Gastroesophageal sphincter (tissue), 4 donors: ENCODE data around the gene ICAM3. TPM values are rescaled to one million over a fixed set of nuclear protein-coding genes. Genes with fewer than 3 reads are reported as not detected.

Source experiments
- ATAC-seq: fragments of 150-250 bp; one replicate; pipeline ENCODE4 v1.9.1; 2016; ENCODE audit warnings: mild to moderate bottlenecking, moderate library complexity
- H3K27ac ChIP-seq, 4 donors: fragments of 200-600 bp; sonication (generic) in 3 of 4; 1 replicate in 3 of 4; 2 replicates in 1 of 4; pipeline ENCODE4 v1.5.1; 2016 to 2019
- H3K27me3 ChIP-seq: fragments of 200-600 bp; sonication (generic); one replicate; pipeline ENCODE4 v1.5.1; 2019
- H3K36me3 ChIP-seq, 2 donors: fragments of 200-600 bp; sonication (generic); one replicate each; pipeline ENCODE4 v1.5.1; 2019; ENCODE audit warnings: control low read depth in 1 of 2
- H3K4me1 ChIP-seq, 3 donors: fragments of 200-600 bp; sonication (generic); 1 replicate in 2 of 3; 2 replicates in 1 of 3; pipeline ENCODE4 v1.5.1; 2016 to 2019; ENCODE audit warnings: control low read depth in 2 of 3
- H3K4me3 ChIP-seq, 2 donors: fragments of 200-600 bp; sonication (generic); one replicate each; pipeline ENCODE4 v1.5.1; 2019; ENCODE audit warnings: mild to moderate bottlenecking in 1 of 2, moderate library complexity in 1 of 2
- H3K9me3 ChIP-seq, 3 donors: fragments of 200-600 bp; sonication (generic); one replicate each; pipeline ENCODE4 v1.5.1; 2017 to 2019; ENCODE audit warnings: control low read depth in 2 of 3
- EP300 ChIP-seq: sonication (generic); formaldehyde crosslinking; IDR thresholded peaks from one replicate; pipeline ENCODE4 v1.6.1; 2017; ENCODE audit warnings: antibody characterized with exemption, mild to moderate bottlenecking
- POLR2A ChIP-seq, 2 donors: fragments of 450-650 bp; IDR thresholded peaks; one replicate each; pipeline ENCODE4 v1.6.1; 2017; ENCODE audit warnings: antibody characterized with exemption in 2 of 2, mild to moderate bottlenecking in 2 of 2, moderate library complexity in 1 of 2
- POLR2AphosphoS5 ChIP-seq: sonication (generic); formaldehyde crosslinking; IDR thresholded peaks from one replicate; pipeline ENCODE4 v1.6.1; 2017; ENCODE audit warnings: antibody characterized with exemption
- WGBS, 2 donors: methylation state at CpG; one replicate each; pipeline ENCODE4 v1.1.5; 2018; ENCODE audit warnings: low coverage in 1 of 2; 5-methylcytosine and 5-hydroxymethylcytosine counted together
- total RNA-seq, 4 donors: library from RNA; depleted of rRNA; stranded (reverse); fragments of >200 nt; gene quantifications; one replicate each; pipeline ENCODE4 v1.1.0, GENCODE V29; 2016
- TF ChIP-seq, protein P1 (sequence below), 4 experiments: fragments of 200-600 bp in 2 of 4; fragments of 450-650 bp in 2 of 4; sonication (generic) in 1 of 4; IDR thresholded peaks; one replicate each; pipeline ENCODE4 v1.5.1; 2017 to 2019; ENCODE audit warnings: antibody characterized with exemption in 4 of 4, mild to moderate bottlenecking in 2 of 4, moderate library complexity in 2 of 4

The ICAM3 gene
- total RNA-seq, 4 donors from 2014 or later = 3.4 to 9.3 (median 5.6) TPM

DNA sequence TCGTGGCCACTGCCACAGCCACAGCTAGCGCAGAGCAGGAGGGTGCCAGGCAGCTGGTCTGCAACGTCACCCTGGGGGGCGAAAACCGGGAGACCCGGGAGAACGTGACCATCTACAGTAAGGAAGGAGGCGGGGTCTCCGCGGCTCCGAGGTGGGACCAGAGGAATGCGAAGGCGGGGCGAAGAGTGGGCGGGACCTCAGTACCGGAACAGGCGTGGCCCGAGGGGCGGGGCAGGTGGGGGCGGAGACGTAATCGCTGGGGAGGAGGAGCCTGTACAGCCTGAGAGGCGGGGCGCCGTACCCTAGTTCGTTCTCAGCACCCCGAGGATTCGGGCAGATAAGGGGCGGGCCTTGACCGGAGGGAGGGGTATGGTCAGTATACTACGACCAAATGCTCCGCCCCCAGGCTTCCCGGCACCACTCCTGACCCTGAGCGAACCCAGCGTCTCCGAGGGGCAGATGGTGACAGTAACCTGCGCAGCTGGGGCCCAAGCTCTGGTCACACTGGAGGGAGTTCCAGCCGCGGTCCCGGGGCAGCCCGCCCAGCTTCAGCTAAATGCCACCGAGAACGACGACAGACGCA lies 47.1 kb downstream of the ICAM3 start:
- ATAC-seq = peak; percentile 59
- Histone ChIP-seq H3K4me1 (peaks cover 0 to 92% (median 50%) of the 10 kb centered on the region in 3 donors), H3K36me3 (no peaks in the 10 kb centered on the region), H3K27ac (no peak overlapping the region), H3K27me3 (peaks cover 100% of the 10 kb centered on the region), H3K4me3 (peak overlapping the region in 1 of 2 donors; percentile 46), H3K9me3 (no peaks in the 10 kb centered on the region)
- WGBS, 2 donors = 1% methylated on average over 9 of the region's 45 CpGs; no CpG with 5 or more reads in 1 of the 2 donors
- TF ChIP-seq POLR2A (IDR thresholded peaks at IDR 0.05) = no peak
- no peak for TF ChIP-seq EP300
- TF ChIP-seq, protein P1, sequence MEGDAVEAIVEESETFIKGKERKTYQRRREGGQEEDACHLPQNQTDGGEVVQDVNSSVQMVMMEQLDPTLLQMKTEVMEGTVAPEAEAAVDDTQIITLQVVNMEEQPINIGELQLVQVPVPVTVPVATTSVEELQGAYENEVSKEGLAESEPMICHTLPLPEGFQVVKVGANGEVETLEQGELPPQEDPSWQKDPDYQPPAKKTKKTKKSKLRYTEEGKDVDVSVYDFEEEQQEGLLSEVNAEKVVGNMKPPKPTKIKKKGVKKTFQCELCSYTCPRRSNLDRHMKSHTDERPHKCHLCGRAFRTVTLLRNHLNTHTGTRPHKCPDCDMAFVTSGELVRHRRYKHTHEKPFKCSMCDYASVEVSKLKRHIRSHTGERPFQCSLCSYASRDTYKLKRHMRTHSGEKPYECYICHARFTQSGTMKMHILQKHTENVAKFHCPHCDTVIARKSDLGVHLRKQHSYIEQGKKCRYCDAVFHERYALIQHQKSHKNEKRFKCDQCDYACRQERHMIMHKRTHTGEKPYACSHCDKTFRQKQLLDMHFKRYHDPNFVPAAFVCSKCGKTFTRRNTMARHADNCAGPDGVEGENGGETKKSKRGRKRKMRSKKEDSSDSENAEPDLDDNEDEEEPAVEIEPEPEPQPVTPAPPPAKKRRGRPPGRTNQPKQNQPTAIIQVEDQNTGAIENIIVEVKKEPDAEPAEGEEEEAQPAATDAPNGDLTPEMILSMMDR (IDR thresholded peaks at IDR 0.05) = no peak
- no peak for TF ChIP-seq POLR2AphosphoS5

DNA sequence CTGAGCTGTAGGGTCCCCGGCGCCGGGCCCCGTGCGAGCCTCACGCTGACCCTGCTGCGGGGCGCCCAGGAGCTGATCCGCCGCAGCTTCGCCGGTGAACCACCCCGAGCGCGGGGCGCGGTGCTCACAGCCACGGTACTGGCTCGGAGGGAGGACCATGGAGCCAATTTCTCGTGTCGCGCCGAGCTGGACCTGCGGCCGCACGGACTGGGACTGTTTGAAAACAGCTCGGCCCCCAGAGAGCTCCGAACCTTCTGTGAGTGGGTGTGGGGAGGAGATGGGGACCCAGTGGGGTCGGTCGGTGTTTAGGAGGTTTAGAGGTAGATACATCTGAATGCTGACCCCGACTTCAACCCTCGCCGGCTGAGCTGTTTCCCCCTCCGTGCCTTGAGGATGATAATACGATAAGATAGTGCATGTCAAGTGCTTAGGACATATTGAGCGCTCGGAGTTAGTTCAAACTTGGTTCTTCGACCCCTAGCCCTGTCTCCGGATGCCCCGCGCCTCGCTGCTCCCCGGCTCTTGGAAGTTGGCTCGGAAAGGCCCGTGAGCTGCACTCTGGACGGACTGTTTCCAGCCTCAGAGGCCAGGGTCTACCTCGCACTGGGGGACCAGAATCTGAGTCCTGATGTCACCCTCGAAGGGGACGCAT lies 47.7 kb downstream of the ICAM3 start:
- WGBS, 2 donors = 10% methylated on average over 7 of the region's 49 CpGs; no CpG with 5 or more reads in 1 of the 2 donors
- Histone ChIP-seq H3K9me3 (no peaks in the 10 kb centered on the region), H3K27ac (peak overlapping the region in 1 of 4 donors; percentile 23), H3K27me3 (peaks cover 100% of the 10 kb centered on the region), H3K4me1 (peaks cover 0 to 98% (median 55%) of the 10 kb centered on the region in 3 donors), H3K4me3 (peak overlapping the region in 1 of 2 donors; percentile 46), H3K36me3 (no peaks in the 10 kb centered on the region)
- TF ChIP-seq POLR2AphosphoS5 (no peak), POLR2A (IDR thresholded peaks at IDR 0.05) (no peak), EP300 (no peak)
- TF ChIP-seq, protein P1 (IDR thresholded peaks at IDR 0.05) = no peak
- peak; percentile 6 for ATAC-seq

DNA sequence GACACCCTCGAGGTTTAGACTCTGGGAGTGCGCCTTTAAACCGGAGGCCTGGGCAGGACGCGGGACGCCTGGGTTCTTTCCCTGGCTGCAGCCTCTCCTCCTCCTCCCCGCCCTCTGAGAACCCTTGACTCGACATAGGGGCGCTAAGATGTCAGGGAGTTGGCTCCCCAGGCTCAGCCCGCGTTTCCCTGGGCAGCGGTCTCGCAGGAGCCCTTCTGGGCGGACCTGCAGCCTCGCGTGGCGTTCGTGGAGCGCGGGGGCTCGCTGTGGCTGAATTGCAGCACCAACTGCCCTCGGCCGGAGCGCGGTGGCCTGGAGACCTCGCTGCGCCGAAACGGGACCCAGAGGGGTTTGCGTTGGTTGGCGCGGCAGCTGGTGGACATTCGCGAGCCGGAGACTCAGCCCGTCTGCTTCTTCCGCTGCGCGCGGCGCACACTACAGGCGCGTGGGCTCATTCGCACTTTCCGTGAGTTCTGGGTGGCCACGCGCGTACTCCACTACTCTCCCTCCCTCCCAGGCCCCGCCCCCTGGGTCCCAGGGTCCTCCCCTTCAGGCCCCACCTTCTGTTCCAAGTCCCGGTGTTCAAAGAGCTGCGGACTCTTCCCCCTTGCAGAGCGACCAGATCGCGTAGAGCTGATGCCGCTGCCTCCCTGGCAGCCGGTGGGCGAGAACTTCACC lies 48.4 kb downstream of the ICAM3 start:
- peaks cover 98% of the 10 kb centered on the region for H3K27me3 ChIP-seq
- ATAC-seq = peak; percentile 24

DNA sequence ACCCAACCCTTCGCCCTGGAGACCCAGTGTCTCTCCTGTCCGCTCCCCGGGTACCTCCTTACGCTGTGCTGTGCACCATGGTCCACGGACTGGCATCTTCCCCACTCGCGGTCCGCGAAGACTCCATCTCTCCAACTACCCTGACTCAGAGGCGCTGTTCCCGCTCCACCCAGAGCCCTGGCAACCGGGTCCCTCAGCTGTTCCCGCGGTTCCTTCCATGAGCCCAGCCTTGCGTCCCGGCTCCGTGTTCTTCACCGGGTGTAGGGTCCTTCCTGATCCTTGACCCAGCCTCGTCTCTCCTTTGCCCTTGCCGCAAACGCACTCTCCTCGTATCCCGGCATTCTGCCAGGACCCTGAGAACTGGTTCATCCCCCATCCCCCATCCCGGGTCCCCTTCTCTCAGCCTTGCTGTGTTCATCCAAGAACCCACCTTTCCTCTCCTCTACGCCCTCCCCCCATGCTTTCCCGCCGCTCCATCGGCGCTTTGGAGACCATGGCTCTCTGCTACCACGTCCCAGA lies 49.0 kb downstream of the ICAM3 start:
- WGBS, 2 donors = 0 to 2% methylated on average over 20 to 27 of the region's 30 CpGs
- H3K9me3 ChIP-seq = no peaks in the 10 kb centered on the region
- no peak overlapping the region for H3K27ac ChIP-seq
- ATAC-seq = no peak
- peaks cover 0 to 88% (median 47%) of the 10 kb centered on the region in 3 donors for H3K4me1 ChIP-seq
- peaks cover 94% of the 10 kb centered on the region for H3K27me3 ChIP-seq
- H3K4me3 ChIP-seq = peak overlapping the region in 1 of 2 donors; percentile 46
- H3K36me3 ChIP-seq = peaks cover 0 to 2% of the 10 kb centered on the region in 2 donors
- TF ChIP-seq EP300 (no peak), POLR2AphosphoS5 (no peak), POLR2A (IDR thresholded peaks at IDR 0.05) (no peak)
- TF ChIP-seq, protein P1 (IDR thresholded peaks at IDR 0.05) = no peak

More for the DNA sequence above, 48.4 kb downstream of the ICAM3 start:
- Histone ChIP-seq H3K27ac (peak overlapping the region in 1 of 4 donors; percentile 23), H3K4me3 (peak overlapping the region in 1 of 2 donors; percentile 46), H3K4me1 (peaks cover 0 to 94% (median 53%) of the 10 kb centered on the region in 3 donors), H3K36me3 (no peaks in the 10 kb centered on the region), H3K9me3 (no peaks in the 10 kb centered on the region)
- 0% methylated on average over 6 of the region's 57 CpGs; no CpG with 5 or more reads in 1 of the 2 donors for WGBS, 2 donors
- TF ChIP-seq, protein P1 (IDR thresholded peaks at IDR 0.05) = no peak
- TF ChIP-seq EP300 = no peak
- TF ChIP-seq POLR2A (IDR thresholded peaks at IDR 0.05) = peak in 1 of 2 donors; percentile 6
- TF ChIP-seq POLR2AphosphoS5 = no peak
